ENCODE data around the gene RBM15. TPM values are rescaled to one million over a fixed set of nuclear protein-coding genes. Genes with fewer than 3 reads are reported as not detected.
A peak's percentile ranks its signal among the peaks of the same experiment; 100 is the strongest.

Gene RBM15
- total RNA-seq, 2 experiments from 2014 or later = 91.0 to 91.5 TPM

- no peak for DNase-seq
- Mint-ChIP-seq H3K27me3 (ENCODE audit: low read depth) (no peaks in the 10 kb centered on the region), H3K36me3 (ENCODE audit: low read depth) (peaks cover 65% of the 10 kb centered on the region), H3K27ac (no peak overlapping the region), H3K4me1 (ENCODE audit: low read depth) (peaks cover 66% of the 10 kb centered on the region), H3K4me3 (no peak overlapping the region), H3K9me3 (no peaks in the 10 kb centered on the region)
- intact Hi-C loops (cut with micrococcal nuclease) = loop anchor here (2.0 kb wide), 1 partner anchor 13 kb away; no protein-coding TSS in a partner anchor
- CTCF ChIA-PET = interaction anchor here (0.6 to 1.1 kb wide), 3 partner anchors 19 to 134 kb away, joined by 3 to 5 read pairs (median 4); no protein-coding TSS in a partner anchor
Observed at GRCh38 chr1:110341872-110342331, 2.7 kb downstream of the RBM15 start.

DNA sequence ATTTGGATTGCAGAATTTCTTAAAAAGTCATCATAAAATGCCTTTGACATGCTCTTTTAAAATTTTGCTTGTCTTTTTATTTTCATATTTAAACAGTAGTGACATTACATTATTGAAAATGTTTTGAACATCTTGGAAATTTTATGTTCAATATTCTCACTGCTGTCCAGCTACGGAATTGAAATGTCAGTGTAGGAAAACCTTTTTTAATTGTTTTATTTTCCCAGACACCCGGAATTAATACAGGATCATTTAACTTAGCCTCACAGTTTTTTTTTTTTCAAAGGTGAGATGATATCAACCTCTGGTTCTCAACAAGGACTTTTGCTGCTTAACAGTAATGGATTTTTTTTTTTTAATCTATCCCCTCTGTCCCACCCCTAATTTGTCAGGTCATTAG, 4.1 kb downstream of the RBM15 start:
- intact Hi-C loops (cut with micrococcal nuclease) = no loop called here
- Mint-ChIP-seq H3K4me1 (ENCODE audit: low read depth) (peaks cover 78% of the 10 kb centered on the region), H3K36me3 (ENCODE audit: low read depth) (peaks cover 76% of the 10 kb centered on the region), H3K27me3 (ENCODE audit: low read depth) (no peaks in the 10 kb centered on the region), H3K9me3 (no peaks in the 10 kb centered on the region), H3K27ac (peak overlapping the region; percentile 81), H3K4me3 (no peak overlapping the region)
- CTCF ChIA-PET = interaction anchor here (0.6 to 1.3 kb wide), 5 partner anchors 31 to 220 kb away, joined by 3 to 4 read pairs (median 3); no protein-coding TSS in a partner anchor
- DNase-seq = no peak

DNA sequence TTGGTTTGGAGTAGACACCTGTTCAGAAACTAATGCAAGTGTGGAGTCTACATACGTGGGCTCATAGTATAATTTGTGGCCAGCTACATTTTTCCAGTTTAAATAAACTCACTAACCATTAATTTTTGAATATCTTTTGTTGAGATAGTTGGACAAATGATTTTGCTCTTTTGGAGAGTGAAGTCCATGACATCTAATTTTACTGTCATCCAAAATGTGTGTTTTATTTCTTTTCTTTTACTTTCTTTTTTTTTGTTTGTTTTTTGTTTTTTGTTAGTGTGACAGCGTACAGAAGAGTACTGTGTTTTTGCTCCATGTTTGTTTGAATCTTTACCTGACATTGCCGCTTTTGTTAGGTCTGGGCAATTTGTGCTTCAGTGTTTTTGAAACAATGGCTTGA, 5.0 kb downstream of the RBM15 start:
- intact Hi-C loops (cut with micrococcal nuclease) = no loop called here
- no peaks in the 10 kb centered on the region for H3K27me3 Mint-ChIP-seq (ENCODE audit: low read depth)
- no peak overlapping the region for H3K27ac Mint-ChIP-seq
- CTCF ChIA-PET = interaction anchor here (0.7 to 1.3 kb wide), 3 partner anchors 32 to 141 kb away, joined by 3 to 4 read pairs (median 4); no protein-coding TSS in a partner anchor
- H3K36me3 Mint-ChIP-seq (ENCODE audit: low read depth) = peaks cover 82% of the 10 kb centered on the region
- no peaks in the 10 kb centered on the region for H3K9me3 Mint-ChIP-seq
- no peak overlapping the region for H3K4me3 Mint-ChIP-seq
- H3K4me1 Mint-ChIP-seq (ENCODE audit: low read depth) = peaks cover 87% of the 10 kb centered on the region
- DNase-seq = no peak

- DNase-seq = no peak
- Mint-ChIP-seq H3K4me3 (no peak overlapping the region), H3K4me1 (ENCODE audit: low read depth) (peaks cover 91% of the 10 kb centered on the region), H3K27ac (no peak overlapping the region), H3K9me3 (no peaks in the 10 kb centered on the region), H3K36me3 (ENCODE audit: low read depth) (peaks cover 78% of the 10 kb centered on the region), H3K27me3 (ENCODE audit: low read depth) (no peaks in the 10 kb centered on the region)
- CTCF ChIA-PET = no interaction called here
- intact Hi-C loops (cut with micrococcal nuclease) = no loop called here
Observed at GRCh38 chr1:110345480-110345879, 6.3 kb downstream of the RBM15 start.

GRCh38 chr1:110346690-110347089, 7.5 kb downstream of the RBM15 start:
- Mint-ChIP-seq H3K36me3 (ENCODE audit: low read depth) (peaks cover 66% of the 10 kb centered on the region), H3K9me3 (no peaks in the 10 kb centered on the region), H3K4me3 (no peak overlapping the region), H3K27ac (no peak overlapping the region), H3K27me3 (ENCODE audit: low read depth) (no peaks in the 10 kb centered on the region), H3K4me1 (ENCODE audit: low read depth) (peaks cover 88% of the 10 kb centered on the region)
- DNase-seq = no peak
- intact Hi-C loops (cut with micrococcal nuclease) = no loop called here
- CTCF ChIA-PET = interaction anchor here (1.0 to 1.2 kb wide), 2 partner anchors 23 to 143 kb away, joined by 4 read pairs; no protein-coding TSS in a partner anchor

DNA sequence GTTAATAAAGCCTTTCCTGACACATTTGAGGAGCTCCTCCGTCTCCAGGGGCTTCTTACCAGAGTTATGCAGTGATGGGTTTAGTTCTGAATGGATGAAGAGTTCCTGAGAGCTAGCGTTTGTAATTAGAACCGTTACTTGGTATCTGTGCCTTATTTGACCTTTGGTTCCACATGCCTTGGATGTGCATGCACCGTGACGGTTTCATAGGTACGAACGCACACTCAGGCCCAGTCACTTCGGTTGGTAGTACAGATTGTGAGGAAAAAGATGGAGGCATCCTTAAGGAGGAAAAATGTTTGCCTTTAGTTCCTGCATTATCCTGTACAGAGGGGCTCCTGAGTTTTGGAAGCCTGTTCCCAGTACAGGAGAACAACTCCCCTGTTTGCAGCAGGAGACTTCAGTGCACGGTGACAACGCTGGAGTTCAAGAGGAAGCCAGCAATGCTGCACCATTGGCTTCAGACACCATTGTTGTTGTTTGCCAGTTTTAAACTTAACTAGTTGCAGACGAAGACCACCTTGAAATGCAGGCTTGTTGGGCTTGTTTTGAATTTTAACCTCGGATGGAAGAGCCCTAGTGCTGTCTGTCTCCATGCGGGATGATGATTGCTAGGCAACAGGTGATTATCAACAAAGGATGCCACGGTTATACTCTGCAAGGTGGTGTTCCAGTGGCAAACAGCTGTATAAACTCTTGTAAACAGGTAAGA, 8.2 kb downstream of the RBM15 start:
- Mint-ChIP-seq H3K27ac (no peak overlapping the region), H3K4me1 (ENCODE audit: low read depth) (peaks cover 84% of the 10 kb centered on the region), H3K4me3 (no peak overlapping the region), H3K9me3 (no peaks in the 10 kb centered on the region), H3K36me3 (ENCODE audit: low read depth) (peaks cover 59% of the 10 kb centered on the region), H3K27me3 (ENCODE audit: low read depth) (no peaks in the 10 kb centered on the region)
- DNase-seq = no peak
- intact Hi-C loops (cut with micrococcal nuclease) = no loop called here
- CTCF ChIA-PET = interaction anchor here (0.6 to 2.2 kb wide), 5 partner anchors 9 to 144 kb away, joined by 3 to 7 read pairs (median 4); no protein-coding TSS in a partner anchor

- intact Hi-C loops (cut with micrococcal nuclease) = no loop called here
- Mint-ChIP-seq H3K36me3 (ENCODE audit: low read depth) (peaks cover 52% of the 10 kb centered on the region), H3K4me1 (ENCODE audit: low read depth) (peaks cover 79% of the 10 kb centered on the region), H3K9me3 (no peaks in the 10 kb centered on the region), H3K27me3 (ENCODE audit: low read depth) (no peaks in the 10 kb centered on the region), H3K27ac (no peak overlapping the region), H3K4me3 (no peak overlapping the region)
- CTCF ChIA-PET = interaction anchor here (0.8 to 2.2 kb wide), 5 partner anchors 10 to 144 kb away, joined by 3 to 8 read pairs (median 7); no protein-coding TSS in a partner anchor
- no peak for DNase-seq
Observed at GRCh38 chr1:110348050-110348449, 8.9 kb downstream of the RBM15 start.

GRCh38 chr1:110348771-110349170, 9.6 kb downstream of the RBM15 start:
- Mint-ChIP-seq H3K4me3 (peak overlapping the region; percentile 1), H3K36me3 (ENCODE audit: low read depth) (peaks cover 45% of the 10 kb centered on the region), H3K4me1 (ENCODE audit: low read depth) (peaks cover 79% of the 10 kb centered on the region), H3K27me3 (ENCODE audit: low read depth) (no peaks in the 10 kb centered on the region), H3K9me3 (no peaks in the 10 kb centered on the region), H3K27ac (no peak overlapping the region)
- CTCF ChIA-PET = interaction anchor here (0.6 to 2.2 kb wide), 8 partner anchors 9 to 642 kb away, joined by 3 to 8 read pairs (median 6); no protein-coding TSS in a partner anchor
- DNase-seq = no peak
- intact Hi-C loops (cut with micrococcal nuclease) = no loop called here

- no peak overlapping the region for H3K4me3 Mint-ChIP-seq
Observed at GRCh38 chr1:110350360-110350759, 11.2 kb downstream of the RBM15 start.

DNA sequence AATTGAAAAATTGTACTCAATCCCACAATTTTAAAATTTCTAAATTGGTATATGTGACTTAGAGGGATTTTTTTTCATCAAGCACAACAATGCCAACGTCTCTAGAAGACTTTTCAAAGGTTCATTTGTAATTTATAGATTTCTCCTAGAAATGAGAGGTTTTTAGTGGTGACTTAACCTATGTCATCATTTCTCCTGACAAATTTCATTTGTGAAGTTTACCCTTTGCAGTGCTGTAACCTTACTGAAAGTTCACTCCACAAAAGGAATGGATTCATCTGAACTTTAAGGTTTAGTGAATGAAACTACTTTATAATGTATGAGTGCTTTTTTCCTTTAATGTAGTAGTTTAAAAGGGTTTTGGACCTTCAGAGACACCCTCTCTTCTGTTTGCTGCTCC, 16.1 kb downstream of the RBM15 start:
- H3K27ac Mint-ChIP-seq = no peak overlapping the region

More at GRCh38 chr1:110350360-110350759, 11.2 kb downstream of the RBM15 start:
- H3K27ac Mint-ChIP-seq = no peak overlapping the region
- H3K4me1 Mint-ChIP-seq (ENCODE audit: low read depth) = peaks cover 75% of the 10 kb centered on the region
- H3K27me3 Mint-ChIP-seq (ENCODE audit: low read depth) = no peaks in the 10 kb centered on the region
- peaks cover 34% of the 10 kb centered on the region for H3K36me3 Mint-ChIP-seq (ENCODE audit: low read depth)
- intact Hi-C loops (cut with micrococcal nuclease) = no loop called here
- no peaks in the 10 kb centered on the region for H3K9me3 Mint-ChIP-seq
- DNase-seq = no peak
- CTCF ChIA-PET = interaction anchor here (2.2 kb wide), 1 partner anchor 62 kb away, joined by 8 read pairs; no protein-coding TSS in a partner anchor

DNA sequence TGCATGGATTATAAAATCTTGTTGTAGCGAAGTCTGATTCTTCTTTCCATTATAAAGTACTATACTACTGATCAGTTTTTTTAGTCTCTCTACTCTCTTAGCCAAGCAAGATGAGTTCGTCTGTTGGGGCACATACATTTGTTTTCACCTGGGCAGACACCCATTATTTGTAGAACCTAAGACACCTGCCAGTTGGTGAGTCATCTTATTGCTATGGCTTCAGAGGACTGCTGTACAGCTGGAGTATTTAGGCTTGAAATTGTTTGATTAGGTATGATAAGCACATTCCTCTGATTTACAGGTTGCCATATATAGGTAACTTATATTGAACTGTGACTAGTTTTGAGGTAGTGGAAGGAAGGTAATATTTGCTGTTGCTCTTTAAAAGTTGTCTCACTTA, 17.2 kb downstream of the RBM15 start:
- CTCF ChIA-PET = interaction anchor here (1.0 kb wide), 1 partner anchor 149 kb away, joined by 3 read pairs; no protein-coding TSS in a partner anchor
- intact Hi-C loops (cut with micrococcal nuclease) = no loop called here
- no peak for DNase-seq
- Mint-ChIP-seq H3K27ac (no peak overlapping the region), H3K4me1 (ENCODE audit: low read depth) (peaks cover 36% of the 10 kb centered on the region), H3K4me3 (no peak overlapping the region), H3K36me3 (ENCODE audit: low read depth) (peaks cover 16% of the 10 kb centered on the region), H3K27me3 (ENCODE audit: low read depth) (no peaks in the 10 kb centered on the region), H3K9me3 (no peaks in the 10 kb centered on the region)

More for the DNA sequence above, 16.1 kb downstream of the RBM15 start:
- CTCF ChIA-PET = no interaction called here
- Mint-ChIP-seq H3K27me3 (ENCODE audit: low read depth) (no peaks in the 10 kb centered on the region), H3K36me3 (ENCODE audit: low read depth) (peaks cover 10% of the 10 kb centered on the region), H3K4me1 (ENCODE audit: low read depth) (peaks cover 40% of the 10 kb centered on the region), H3K9me3 (no peaks in the 10 kb centered on the region), H3K4me3 (no peak overlapping the region)
- DNase-seq = no peak
- intact Hi-C loops (cut with micrococcal nuclease) = loop anchor here (2.0 kb wide), 1 partner anchor 15 kb away; no protein-coding TSS in a partner anchor

DNA sequence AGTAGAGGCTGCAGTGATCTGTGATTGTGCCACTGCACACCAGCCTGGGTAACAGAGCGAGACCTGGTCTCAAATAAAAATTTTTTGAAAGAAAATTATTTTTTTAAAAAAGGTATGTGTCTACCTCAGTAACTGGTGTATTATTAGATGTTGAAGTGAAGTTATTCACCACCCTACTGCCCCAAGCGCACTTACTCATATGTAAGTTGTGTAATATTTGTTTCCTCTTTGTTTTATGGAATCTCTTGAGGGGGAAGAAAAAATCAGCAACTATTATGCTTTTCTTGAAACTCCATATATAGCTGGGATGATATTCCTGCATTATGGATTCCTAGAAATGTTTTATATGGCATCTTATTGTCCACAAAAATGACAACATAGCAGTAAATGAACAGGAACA, 21.3 kb downstream of the RBM15 start:
- intact Hi-C loops (cut with micrococcal nuclease) = no loop called here
- Mint-ChIP-seq H3K4me1 (ENCODE audit: low read depth) (peaks cover 14% of the 10 kb centered on the region), H3K9me3 (no peaks in the 10 kb centered on the region), H3K27me3 (ENCODE audit: low read depth) (no peaks in the 10 kb centered on the region), H3K4me3 (no peak overlapping the region), H3K36me3 (ENCODE audit: low read depth) (peaks cover 30% of the 10 kb centered on the region), H3K27ac (no peak overlapping the region)
- DNase-seq = no peak
- CTCF ChIA-PET = no interaction called here

Data from activated naive CD4-positive, alpha-beta T cell treated with anti-CD3 and anti-CD28 coated beads for 36 hours (primary cell).